Mesodermal cell (in vitro differentiated cells): ENCODE results near the gene KDF1. TPM values are rescaled to one million over a fixed set of nuclear protein-coding genes. Genes with fewer than 3 reads are reported as not detected.

ENCODE experiments used
- H3K27ac ChIP-seq: 2 replicates; pipeline ENCODE4 v1.7.0; 2013; ENCODE audit warnings: mild to moderate bottlenecking, low read depth, low read length, moderate library complexity; ENCODE audit not compliant: severe bottlenecking
- H3K36me3 ChIP-seq: 2 replicates; pipeline ENCODE4 v1.7.1; 2013; ENCODE audit warnings: mild to moderate bottlenecking, low read length, moderate library complexity; ENCODE audit not compliant: control insufficient read depth, insufficient read depth
- H3K4me1 ChIP-seq: one replicate; pipeline ENCODE4 v1.7.1; 2013; ENCODE audit warnings: mild to moderate bottlenecking, low read length; ENCODE audit not compliant: insufficient read depth, control insufficient read depth, poor library complexity, severe bottlenecking
- H3K4me3 ChIP-seq: 2 replicates; pipeline ENCODE4 v1.7.0; 2013; ENCODE audit warnings: low read length, control low read depth, mild to moderate bottlenecking; ENCODE audit not compliant: insufficient read depth, poor library complexity, severe bottlenecking; ENCODE audit errors: extremely low read depth
- H3K9me3 ChIP-seq: 2 replicates; pipeline ENCODE4 v1.7.1; 2013; ENCODE audit warnings: mild to moderate bottlenecking, low read length, moderate library complexity; ENCODE audit not compliant: control insufficient read depth
- WGBS, 2 experiments: methylation state at CpG; one replicate each; pipeline ENCODE4 v1.1.5; 2013; ENCODE audit warnings: missing lambda C conversion rate in 2 of 2; ENCODE audit not compliant: insufficient coverage in 2 of 2; 5-methylcytosine and 5-hydroxymethylcytosine counted together
- polyA plus RNA-seq, 2 experiments: library from polyadenylated mRNA; stranded (reverse); fragments of 50-300 nt; gene quantifications; one replicate each; pipeline ENCODE4 v1.2.3, GENCODE V29; 2013

The KDF1 gene, protein sequence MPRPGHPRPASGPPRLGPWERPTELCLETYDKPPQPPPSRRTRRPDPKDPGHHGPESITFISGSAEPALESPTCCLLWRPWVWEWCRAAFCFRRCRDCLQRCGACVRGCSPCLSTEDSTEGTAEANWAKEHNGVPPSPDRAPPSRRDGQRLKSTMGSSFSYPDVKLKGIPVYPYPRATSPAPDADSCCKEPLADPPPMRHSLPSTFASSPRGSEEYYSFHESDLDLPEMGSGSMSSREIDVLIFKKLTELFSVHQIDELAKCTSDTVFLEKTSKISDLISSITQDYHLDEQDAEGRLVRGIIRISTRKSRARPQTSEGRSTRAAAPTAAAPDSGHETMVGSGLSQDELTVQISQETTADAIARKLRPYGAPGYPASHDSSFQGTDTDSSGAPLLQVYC
- polyA plus RNA-seq (2013, experiment 1 of 2) = not detected
- polyA plus RNA-seq (2013, experiment 2 of 2) = not detected

DNA sequence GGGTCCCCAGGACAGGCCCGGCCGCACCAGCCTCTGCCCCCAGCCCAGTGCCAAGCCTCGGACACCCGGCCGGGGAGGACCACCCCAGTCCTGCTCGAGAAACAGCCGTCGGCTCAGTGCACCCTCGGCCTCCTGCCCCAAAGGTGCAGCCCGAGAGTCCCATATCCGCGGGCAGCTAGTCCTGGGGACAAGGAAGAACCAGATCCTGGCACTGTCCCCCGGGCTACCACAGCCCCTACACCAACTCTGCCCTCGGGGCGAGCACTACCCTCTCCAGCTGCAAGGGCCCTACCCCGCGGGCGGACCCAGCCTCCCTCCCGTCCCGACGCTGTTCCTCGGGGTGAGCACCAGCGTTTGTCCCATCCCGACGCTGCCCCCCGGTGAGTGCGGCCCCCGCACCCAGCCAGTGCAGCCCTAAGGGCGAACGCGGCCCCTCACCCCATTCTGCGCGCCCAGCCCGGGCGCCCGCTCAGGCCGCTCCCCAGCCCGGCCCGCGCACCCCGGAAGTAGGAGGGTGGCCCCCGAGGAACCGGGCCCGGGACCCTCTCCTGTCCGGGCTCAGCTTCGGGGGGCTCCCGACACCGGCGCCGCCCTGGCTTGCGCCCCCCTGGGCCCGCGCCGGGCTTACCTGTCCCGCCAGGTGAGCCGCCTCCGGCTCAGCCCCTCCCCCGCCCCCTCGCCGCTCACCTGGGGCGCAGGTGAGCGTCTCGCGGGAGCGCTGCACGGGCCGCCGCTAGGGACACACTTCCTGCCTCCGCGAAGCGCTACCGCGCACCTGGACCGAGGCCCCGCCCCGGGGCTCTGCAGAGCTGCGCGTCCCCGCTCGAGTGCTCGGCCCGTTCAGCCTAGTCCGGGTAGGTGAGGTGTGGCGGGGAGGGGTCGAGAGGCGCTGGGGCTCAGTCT lies at the start of gene KDF1:
Gene KDF1 (minus strand): TSS at position 747 of the 903 bp plus-strand sequence. CDS start 8,088 bp downstream, outside the sequence.
- H3K4me1 ChIP-seq = no peaks in the 10 kb centered on the region
- H3K36me3 ChIP-seq = no peaks in the 10 kb centered on the region
- WGBS, 2 experiments = 3% methylated on average over 61 to 66 of the region's 86 CpGs
- H3K9me3 ChIP-seq = no peaks in the 10 kb centered on the region
- H3K27ac ChIP-seq = no peak within 1 kb of the TSS
- peak within 1 kb of the TSS; percentile 23 for H3K4me3 ChIP-seq

DNA sequence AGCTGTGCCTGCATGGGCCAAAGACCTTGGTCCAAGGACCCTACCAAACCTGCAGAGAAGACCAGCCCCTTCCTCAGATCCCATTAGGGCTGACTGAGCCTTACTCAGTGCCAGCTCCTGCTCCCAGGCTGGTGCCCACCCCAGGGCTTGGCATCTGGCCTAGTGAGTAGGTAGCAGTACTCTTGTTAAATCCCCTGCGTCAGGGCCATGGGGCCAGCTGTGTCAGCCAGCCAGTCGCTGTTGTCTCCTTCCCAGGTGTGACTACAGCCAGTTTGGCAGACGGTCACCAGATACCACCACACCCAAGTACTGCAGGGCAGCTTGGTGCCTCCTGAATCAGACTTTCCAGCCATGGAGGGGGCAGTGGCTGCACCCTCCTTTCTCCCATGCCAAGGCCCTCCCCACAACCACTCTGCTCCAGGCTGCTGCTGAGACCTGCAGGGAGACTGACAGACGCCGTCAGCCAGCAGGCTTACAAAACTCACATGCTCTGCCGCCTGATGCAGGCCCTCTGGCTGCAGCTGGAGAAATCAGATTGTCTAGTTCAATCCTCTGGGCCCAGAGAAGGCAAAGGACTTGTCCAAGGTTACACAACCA lies 49.4 kb upstream of the KDF1 start:
- H3K4me3 ChIP-seq = no peak overlapping the region
- peaks cover 19% of the 10 kb centered on the region for H3K36me3 ChIP-seq
- WGBS, 2 experiments = 60 to 78% methylated on average over 4 to 5 of the region's 6 CpGs
- peaks cover 41% of the 10 kb centered on the region for H3K4me1 ChIP-seq
- H3K27ac ChIP-seq = no peak overlapping the region
- H3K9me3 ChIP-seq = no peaks in the 10 kb centered on the region

- Histone ChIP-seq H3K4me3 (no peak overlapping the region), H3K27ac (peak overlapping the region; percentile 29), H3K36me3 (peaks cover 26% of the 10 kb centered on the region), H3K4me1 (peaks cover 53% of the 10 kb centered on the region), H3K9me3 (no peaks in the 10 kb centered on the region)
- WGBS, 2 experiments = 49 to 63% methylated on average over 6 to 9 of the region's 9 CpGs
Observed at GRCh38 chr1:27007909-27008582, 47.8 kb upstream of the KDF1 start.

GRCh38 chr1:27006683-27007082 lies 46.4 kb upstream of the KDF1 start:
- Histone ChIP-seq H3K4me3 (no peak overlapping the region), H3K27ac (no peak overlapping the region), H3K4me1 (peaks cover 58% of the 10 kb centered on the region), H3K9me3 (no peaks in the 10 kb centered on the region), H3K36me3 (peaks cover 26% of the 10 kb centered on the region)
- 81 to 97% methylated on average over 7 to 10 of the region's 13 CpGs for WGBS, 2 experiments

DNA sequence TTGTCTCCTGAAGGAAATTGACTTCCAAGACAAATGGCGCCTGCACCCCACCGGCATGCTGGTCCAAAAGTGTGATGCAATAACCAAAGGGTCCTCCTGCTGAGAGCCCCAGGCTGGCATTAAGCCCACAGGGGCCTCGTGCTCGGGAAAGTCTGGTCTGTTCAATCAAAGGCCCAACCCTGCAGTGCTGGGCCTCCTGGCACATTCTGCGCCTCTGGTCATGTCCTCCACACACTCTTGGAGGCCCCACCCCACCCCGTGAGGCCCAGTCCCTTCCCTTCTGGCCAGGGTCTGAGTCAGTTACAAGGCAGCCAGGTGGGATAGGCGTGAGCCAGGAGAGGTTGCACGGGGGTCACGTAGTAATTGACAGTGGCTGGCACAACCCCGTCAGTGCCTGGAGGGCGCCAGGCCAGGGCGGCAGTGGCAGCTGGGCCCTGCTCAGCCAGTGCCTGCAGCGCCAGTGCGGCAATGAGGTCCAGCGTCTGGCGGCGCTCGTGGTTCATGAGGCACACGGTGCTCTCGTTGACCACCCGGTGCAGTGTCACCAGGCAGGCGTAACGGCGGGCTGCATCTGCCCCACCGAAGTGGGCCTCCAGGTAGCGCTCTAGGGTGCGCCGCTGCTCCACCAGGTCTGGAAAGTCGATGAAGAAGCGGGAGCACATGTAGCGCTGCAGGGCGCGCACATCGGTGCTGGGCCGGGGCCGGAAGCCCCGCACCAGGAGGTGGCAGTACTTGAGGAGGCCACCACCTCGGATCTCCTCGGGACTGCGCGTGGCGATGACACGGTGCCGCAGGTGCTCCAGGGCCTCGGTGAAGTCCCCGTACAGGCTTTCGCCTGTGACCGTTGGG lies 45.6 kb upstream of the KDF1 start:
- H3K4me3 ChIP-seq = no peak overlapping the region
- peaks cover 26% of the 10 kb centered on the region for H3K36me3 ChIP-seq
- H3K4me1 ChIP-seq = peaks cover 65% of the 10 kb centered on the region
- no peak overlapping the region for H3K27ac ChIP-seq
- 96 to 99% methylated on average over 45 to 48 of the region's 48 CpGs for WGBS, 2 experiments
- H3K9me3 ChIP-seq = no peaks in the 10 kb centered on the region

- Histone ChIP-seq H3K36me3 (peaks cover 26% of the 10 kb centered on the region), H3K27ac (peak overlapping the region; percentile 5)
Observed at GRCh38 chr1:27005166-27005530, 44.9 kb upstream of the KDF1 start.

GRCh38 chr1:27004471-27005165 lies 44.4 kb upstream of the KDF1 start:
- Histone ChIP-seq H3K9me3 (no peaks in the 10 kb centered on the region), H3K36me3 (peaks cover 21% of the 10 kb centered on the region), H3K4me3 (no peak overlapping the region), H3K27ac (peak overlapping the region; percentile 36), H3K4me1 (peaks cover 63% of the 10 kb centered on the region)
- 67% methylated on average over 5 to 6 of the region's 10 CpGs for WGBS, 2 experiments

More at GRCh38 chr1:27005166-27005530, 44.9 kb upstream of the KDF1 start:
- H3K4me3 ChIP-seq = no peak overlapping the region
- peaks cover 63% of the 10 kb centered on the region for H3K4me1 ChIP-seq
- no peaks in the 10 kb centered on the region for H3K9me3 ChIP-seq
- 40% methylated on average over 1 of the region's 3 CpGs; no CpG with 5 or more reads in 1 of the 2 experiments for WGBS, 2 experiments

- Histone ChIP-seq H3K4me3 (no peak overlapping the region), H3K27ac (peak overlapping the region; percentile 36), H3K36me3 (peaks cover 21% of the 10 kb centered on the region), H3K4me1 (peaks cover 61% of the 10 kb centered on the region), H3K9me3 (no peaks in the 10 kb centered on the region)
- 74 to 89% methylated on average over 3 to 5 of the region's 7 CpGs for WGBS, 2 experiments
Observed at GRCh38 chr1:27003745-27004470, 43.6 kb upstream of the KDF1 start.
